GM18519 (cell line): ENCODE measurements around the gene MAGEA9B.
A peak's percentile ranks its signal among the peaks of the same experiment; 100 is the strongest.
"Not testable (repeated sequence)": the region's sequence is repeated elsewhere in the genome, so short reads cannot be mapped to it uniquely, and the experiment has no call there.

Experiments
- ATAC-seq: cut with Tn5 transposase; IDR thresholded peaks from one replicate; pipeline ENCODE4 v1.9.1; 2021; ENCODE audit warnings: mild to moderate bottlenecking, moderate library complexity; ENCODE audit not compliant: unreplicated experiment, low FRiP score

The MAGEA9B gene

GRCh38 chrX:149572743-149573142, 14.5 kb downstream of the MAGEA9B start:
- no peak for ATAC-seq

DNA sequence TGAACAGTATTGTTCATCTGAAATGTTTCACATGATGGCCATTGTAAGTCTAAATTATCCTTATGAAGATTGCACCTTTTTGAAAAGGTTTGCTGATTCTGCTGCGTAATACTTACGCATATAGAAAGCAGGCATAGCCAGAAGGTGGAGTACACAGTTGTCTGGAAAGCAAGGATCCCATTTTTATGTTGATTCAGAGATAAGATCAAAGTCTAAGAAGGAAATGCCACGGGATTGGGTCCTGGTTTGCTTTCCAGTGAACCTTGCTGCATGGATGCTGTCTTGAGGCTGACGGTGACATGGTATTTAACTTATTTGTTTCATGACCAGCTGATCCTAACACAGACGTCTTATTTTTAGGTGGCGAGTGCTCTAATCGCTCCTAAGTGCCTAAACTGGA, 15.5 kb downstream of the MAGEA9B start:
- no peak for ATAC-seq

DNA sequence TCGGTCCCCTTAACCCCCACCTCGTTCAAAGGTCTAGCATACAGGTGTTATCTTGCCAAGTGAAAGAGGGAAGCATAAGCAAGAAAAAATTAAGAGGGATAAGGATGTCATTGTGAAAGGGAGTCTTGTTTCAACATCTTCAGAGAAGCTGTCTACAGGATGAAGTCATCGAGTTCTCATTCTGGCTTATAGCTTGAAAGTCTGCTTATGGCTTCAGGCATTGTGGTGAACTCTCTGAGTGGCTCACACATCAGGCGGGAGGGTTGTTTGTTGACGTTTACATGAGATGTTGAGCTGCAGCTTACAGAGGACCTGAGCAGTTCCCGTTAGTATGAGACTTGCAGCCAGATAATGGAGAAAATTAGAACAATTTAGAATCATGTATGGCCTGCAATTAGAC, 16.6 kb downstream of the MAGEA9B start:
- ATAC-seq: no peak

GRCh38 chrX:149569770-149570169, 17.5 kb downstream of the MAGEA9B start:
- ATAC-seq: no peak

GRCh38 chrX:149568701-149569296, 18.5 kb downstream of the MAGEA9B start:
- no peak for ATAC-seq

DNA sequence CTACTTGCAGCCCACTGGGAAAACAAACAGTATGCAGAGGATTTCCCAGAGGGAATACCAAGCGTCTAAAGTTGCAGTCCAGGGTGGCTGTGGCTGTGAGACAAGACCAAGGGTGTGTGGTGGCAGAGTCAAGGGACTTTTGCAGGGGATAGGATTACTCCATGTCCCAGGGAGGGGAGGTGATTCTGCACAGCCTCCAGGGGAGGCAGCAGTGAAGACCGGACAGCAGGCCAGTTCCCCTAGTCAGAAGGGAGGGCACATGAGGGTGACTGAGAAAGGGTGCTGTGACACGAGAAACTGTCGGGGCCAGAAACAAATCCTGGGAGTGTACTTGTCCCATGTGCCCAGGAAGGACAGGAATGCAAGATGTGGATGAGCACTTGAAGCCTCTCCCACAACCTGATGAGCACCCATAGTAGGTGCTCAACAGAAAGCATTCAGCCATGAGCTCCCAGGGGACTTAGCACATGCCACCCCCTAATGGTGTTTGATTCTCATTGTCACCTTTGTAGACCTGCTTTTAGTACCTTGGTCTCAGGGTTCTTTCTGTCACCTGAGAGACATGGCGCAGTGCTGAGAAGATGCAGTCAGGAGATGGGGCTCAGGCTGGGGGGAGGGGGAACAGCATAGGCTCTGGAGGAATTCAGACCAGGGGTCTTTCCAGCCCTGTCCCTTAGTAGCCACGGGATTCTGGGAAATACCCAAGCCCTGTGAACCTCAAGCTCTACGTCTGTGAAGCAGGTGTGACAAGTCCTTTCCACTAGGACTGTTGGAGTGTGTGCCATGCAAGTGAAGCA, 19.4 kb downstream of the MAGEA9B start:
- ATAC-seq: no peak

DNA sequence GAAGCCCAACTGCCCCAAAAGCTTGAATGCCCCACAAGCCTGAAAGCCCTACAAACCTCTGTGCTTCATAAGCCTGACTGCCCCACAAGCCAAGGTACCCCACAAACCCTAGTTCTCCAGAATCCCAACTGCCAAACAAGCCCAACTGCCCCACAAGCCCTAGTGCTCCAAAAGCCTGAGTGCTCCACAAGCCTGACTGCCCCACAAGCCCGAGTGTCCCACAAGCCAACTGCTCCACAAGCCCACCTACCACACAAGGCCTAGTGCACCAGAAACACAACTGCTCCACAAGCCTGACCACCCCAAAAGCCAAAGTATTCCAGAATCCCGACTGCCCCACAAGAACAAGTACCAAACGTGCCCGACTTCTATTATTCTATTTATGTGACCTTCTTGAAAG, 23.9 kb downstream of the MAGEA9B start:
- ATAC-seq: no peak

GRCh38 chrX:149555251-149555650, 32.0 kb downstream of the MAGEA9B start:
- not testable (repeated sequence) for ATAC-seq

DNA sequence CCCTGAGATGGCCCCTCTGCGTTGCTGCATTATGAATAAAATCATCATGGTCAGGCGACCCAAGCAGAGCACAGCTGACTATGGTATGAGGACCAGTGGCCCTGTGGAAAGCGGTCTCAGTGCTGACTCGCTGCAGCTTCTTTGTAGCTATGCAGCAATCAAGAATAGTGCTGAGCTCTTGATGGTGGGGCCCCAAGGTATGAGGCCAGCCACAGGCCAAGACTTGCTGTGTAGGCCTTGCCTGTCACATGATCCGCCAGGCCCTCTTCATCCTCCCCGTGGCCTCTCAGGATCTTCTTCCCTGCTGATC, 35.4 kb downstream of the MAGEA9B start:
- ATAC-seq: not testable (repeated sequence)

DNA sequence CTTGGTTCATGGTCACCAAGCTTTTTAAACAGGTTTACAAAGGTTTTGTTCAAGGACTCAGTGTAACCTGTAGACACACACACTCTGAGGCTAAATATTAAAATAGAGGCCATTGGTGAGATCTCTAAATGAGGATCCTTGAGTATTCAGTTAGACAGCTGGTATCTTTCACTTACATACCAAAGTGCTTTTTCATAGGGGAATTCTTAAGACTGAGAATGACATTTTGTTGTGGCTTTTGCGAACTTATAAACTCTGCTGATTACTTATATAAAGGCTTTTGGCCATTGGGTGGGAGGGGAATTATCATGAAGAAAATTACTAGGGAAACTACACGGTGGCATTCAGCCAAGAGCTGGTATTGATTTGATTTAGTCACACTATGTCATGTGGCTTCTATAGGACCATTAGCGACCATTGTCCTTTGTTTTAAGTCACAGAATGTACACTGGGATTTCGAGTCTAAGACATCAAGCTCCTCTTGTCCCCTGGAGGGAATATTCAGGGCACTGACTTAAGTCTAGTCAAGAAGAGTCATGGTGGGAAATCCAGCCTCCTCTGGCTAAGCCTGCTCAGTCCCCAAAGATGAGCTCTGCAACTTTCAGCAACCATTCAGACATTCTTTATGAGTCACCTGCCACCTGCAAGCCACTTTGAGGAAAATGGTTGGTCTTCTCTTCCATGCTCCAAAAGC, 35.9 kb downstream of the MAGEA9B start:
- not testable (repeated sequence) for ATAC-seq

- not testable (repeated sequence) for ATAC-seq
Observed at GRCh38 chrX:149550454-149550853, 36.8 kb downstream of the MAGEA9B start.

DNA sequence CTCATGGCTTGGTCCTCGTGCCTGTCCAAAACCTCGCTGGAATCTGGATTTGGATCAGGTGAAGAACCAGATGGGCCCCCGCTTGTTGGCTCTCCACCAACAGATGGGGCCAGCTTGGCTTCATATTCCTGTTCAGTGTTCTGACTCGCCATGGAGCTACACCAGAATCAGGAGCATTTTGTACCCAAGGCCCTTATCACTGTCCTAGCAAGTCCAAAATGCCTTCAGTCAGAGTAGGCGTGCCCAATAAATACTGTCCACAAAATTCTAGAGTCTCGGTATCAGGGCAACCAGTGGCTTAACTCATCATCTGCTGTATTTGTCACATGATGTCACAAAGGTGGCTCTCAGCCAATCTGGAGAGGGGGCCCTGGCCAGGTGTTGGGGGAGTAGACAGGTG, 37.6 kb downstream of the MAGEA9B start, which contains the start of gene HSFX3:
TSS of gene HSFX3 (minus strand) at position 224 of the 400 bp plus-strand sequence. CDS start at position 152, 72 bp downstream.
- ATAC-seq: not testable (repeated sequence)

DNA sequence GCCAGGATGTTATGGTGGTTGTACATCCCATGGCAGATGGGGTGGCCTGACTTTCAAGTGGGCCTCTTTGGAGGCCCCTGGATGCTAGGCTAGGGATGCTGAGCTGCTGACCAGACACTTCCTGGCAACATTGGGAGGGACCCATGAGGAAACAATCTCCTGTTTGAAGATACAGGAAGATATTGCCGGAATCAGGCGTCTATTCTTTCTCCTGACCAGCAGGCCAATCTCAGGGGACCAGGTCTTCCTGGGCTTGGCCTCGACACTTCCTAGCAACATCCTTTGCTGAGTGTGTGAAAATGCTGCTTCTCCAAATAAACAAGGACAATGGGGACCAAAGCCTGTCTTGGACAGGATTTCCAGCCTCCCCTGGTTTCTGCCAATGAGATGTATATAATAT, 39.5 kb downstream of the MAGEA9B start:
- not testable (repeated sequence) for ATAC-seq

- ATAC-seq: not testable (repeated sequence)
Observed at GRCh38 chrX:149546962-149547361, 40.3 kb downstream of the MAGEA9B start.

DNA sequence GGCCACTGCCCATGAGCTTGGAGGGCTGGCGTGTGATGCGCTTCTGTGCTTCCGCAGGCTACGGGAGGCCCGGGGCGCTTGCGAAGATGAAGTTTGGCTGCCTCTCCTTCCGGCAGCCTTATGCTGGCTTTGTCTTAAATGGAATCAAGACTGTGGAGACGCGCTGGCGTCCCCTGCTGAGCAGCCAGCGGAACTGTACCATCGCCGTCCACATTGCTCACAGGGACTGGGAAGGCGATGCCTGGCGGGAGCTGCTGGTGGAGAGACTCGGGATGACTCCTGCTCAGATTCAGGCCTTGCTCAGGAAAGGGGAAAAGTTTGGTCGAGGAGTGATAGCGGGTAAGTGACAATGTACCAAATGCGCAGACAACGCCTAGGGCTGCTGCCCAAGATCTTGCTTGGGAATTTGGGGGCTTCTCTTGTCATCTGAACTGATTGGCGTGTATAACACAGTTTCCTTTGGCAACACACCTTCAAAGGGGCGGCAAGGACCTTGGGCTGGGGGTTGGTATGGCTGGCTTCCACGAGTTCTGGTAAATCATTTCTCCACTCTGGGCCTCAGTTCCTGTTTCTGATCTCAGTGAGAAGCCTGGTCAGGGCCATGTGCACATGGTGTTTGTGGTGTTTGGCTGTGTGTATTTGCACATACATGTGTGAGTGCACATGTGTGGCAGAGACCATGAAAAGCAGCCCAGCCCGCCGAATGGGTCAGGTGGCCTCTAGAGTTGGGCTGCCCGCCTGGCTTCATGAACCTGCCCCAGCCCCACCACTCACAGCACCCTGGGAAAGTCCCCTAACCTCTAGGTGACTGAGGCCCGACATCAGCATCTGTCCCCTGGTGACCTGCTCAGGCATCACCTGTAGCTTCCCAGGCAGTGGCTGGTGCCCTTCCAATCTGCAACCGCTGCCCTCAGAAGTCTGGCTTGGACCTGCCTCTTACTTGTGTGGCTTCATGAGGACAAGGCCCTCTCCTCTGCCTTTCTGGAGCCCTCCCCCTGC, 41.4 kb downstream of the MAGEA9B start:
- ATAC-seq: not testable (repeated sequence)

- ATAC-seq: no peak
Observed at GRCh38 chrX:149541521-149542047, 45.7 kb downstream of the MAGEA9B start.

- ATAC-seq: peak; percentile 76
Observed at GRCh38 chrX:149540621-149541520, 46.4 kb downstream of the MAGEA9B start, which contains the start of gene EOLA1. Gene EOLA1, plus strand, starts transcription at chrX:149541012. Its CDS starts 4,619 bp downstream, at chrX:149545631.

GRCh38 chrX:149540131-149540620, 47.1 kb downstream of the MAGEA9B start:
- peak; percentile 15 for ATAC-seq
